IPS DF 4.7 (cell line): ENCODE measurements around the gene DMD.

Source experiments
- DNase-seq: peaks from one replicate; pipeline ENCODE4 v3.0.0-alpha.2; 2013; ENCODE audit warnings: low spot score; ENCODE audit errors: extremely low read depth

Gene DMD

GRCh38 chrX:31371956-31372355 is 1839.4 kb downstream of the DMD start:
- no peak for DNase-seq

GRCh38 chrX:31367816-31368215 is 1843.5 kb downstream of the DMD start:
- DNase-seq: no peak

GRCh38 chrX:31366041-31366440 is 1845.3 kb downstream of the DMD start:
- DNase-seq: no peak

GRCh38 chrX:31356275-31357212 is 1854.8 kb downstream of the DMD start:
- DNase-seq: no peak

GRCh38 chrX:31355206-31355955 is 1856.0 kb downstream of the DMD start:
- DNase-seq: no peak

GRCh38 chrX:31353095-31353494 is 1858.3 kb downstream of the DMD start:
- no peak for DNase-seq

GRCh38 chrX:31350808-31351074 is 1860.6 kb downstream of the DMD start:
- no peak for DNase-seq

- no peak for DNase-seq
Observed at GRCh38 chrX:31349515-31349914, 1861.8 kb downstream of the DMD start.

- no peak for DNase-seq
Observed at GRCh38 chrX:31340587-31340986, 1870.8 kb downstream of the DMD start.

- no peak for DNase-seq
Observed at GRCh38 chrX:31338991-31339350, 1872.4 kb downstream of the DMD start.

- no peak for DNase-seq
Observed at GRCh38 chrX:31337332-31337731, 1874.0 kb downstream of the DMD start.

GRCh38 chrX:31336419-31336818 is 1874.9 kb downstream of the DMD start:
- no peak for DNase-seq

GRCh38 chrX:31334997-31335396 is 1876.4 kb downstream of the DMD start:
- DNase-seq: no peak

- no peak for DNase-seq
Observed at GRCh38 chrX:31333165-31333831, 1878.1 kb downstream of the DMD start.

- no peak for DNase-seq
Observed at GRCh38 chrX:31331928-31332327, 1879.4 kb downstream of the DMD start.

GRCh38 chrX:31331015-31331414 is 1880.3 kb downstream of the DMD start:
- no peak for DNase-seq

- DNase-seq: no peak
Observed at GRCh38 chrX:31329298-31329697, 1882.1 kb downstream of the DMD start.

- DNase-seq: no peak
Observed at GRCh38 chrX:31323658-31324057, 1887.7 kb downstream of the DMD start.

- no peak for DNase-seq
Observed at GRCh38 chrX:31320740-31321139, 1890.6 kb downstream of the DMD start.

GRCh38 chrX:31319586-31319985 is 1891.8 kb downstream of the DMD start:
- no peak for DNase-seq

GRCh38 chrX:31318866-31319265 is 1892.5 kb downstream of the DMD start:
- no peak for DNase-seq

GRCh38 chrX:31316340-31316991 is 1894.9 kb downstream of the DMD start:
- DNase-seq: no peak
